NCI-H345 treated with DMSO at 0.1 percent for 48 hours (cell line): ENCODE data around the gene METAP1D.
"Not testable (repeated sequence)": the region's sequence is repeated elsewhere in the genome, so short reads cannot be mapped to it uniquely, and the experiment has no call there.

Experiments used
- DNase-seq: peaks from one replicate; lab custom pipeline; 2025; ENCODE audit not compliant: unreplicated experiment; lab: John Stamatoyannopoulos, UW

The METAP1D gene

GRCh38 chr2:171996021-171996420 lies 3.7 kb upstream of the METAP1D start:
- no peak for DNase-seq

DNA sequence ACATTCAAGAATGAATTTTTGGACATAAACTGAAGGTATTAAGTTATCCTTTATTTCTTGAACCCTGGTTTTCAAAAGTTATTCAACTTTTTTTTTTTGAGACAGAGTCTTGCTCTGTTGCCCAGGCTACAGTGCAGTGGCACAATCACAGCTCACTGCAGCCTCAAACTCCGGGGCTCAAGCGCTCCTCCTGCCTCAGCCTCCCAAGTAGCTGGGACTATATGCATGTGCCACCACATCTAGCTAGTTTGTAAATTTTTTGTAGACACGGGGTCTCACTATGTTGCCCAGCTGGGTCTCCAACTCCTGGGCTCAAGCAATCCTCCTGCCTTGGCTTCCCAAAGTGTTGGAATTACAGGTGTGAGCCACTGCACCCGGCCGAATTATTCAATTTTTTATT lies 2.7 kb upstream of the METAP1D start:
- DNase-seq: not testable (repeated sequence)

DNA sequence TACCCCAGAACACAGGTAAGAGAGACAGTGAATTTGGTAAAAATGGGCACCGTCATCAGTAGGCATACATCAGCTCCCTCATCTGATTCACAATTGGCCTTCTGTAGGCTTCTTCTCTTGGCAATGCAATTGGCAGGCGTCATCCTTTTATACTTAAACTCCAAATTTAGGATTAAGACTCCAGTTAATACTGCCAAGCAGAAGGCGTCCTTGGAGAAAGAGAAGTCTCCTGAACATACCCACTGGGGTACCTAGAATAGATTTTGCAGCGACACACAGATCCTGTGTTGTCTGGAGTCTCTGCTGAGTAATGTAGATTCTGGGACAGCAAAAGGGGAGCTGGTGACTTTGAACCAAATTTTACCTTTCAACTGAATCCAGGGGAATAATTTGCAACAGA lies 592 bp upstream of the METAP1D start:
- DNase-seq: no peak

DNA sequence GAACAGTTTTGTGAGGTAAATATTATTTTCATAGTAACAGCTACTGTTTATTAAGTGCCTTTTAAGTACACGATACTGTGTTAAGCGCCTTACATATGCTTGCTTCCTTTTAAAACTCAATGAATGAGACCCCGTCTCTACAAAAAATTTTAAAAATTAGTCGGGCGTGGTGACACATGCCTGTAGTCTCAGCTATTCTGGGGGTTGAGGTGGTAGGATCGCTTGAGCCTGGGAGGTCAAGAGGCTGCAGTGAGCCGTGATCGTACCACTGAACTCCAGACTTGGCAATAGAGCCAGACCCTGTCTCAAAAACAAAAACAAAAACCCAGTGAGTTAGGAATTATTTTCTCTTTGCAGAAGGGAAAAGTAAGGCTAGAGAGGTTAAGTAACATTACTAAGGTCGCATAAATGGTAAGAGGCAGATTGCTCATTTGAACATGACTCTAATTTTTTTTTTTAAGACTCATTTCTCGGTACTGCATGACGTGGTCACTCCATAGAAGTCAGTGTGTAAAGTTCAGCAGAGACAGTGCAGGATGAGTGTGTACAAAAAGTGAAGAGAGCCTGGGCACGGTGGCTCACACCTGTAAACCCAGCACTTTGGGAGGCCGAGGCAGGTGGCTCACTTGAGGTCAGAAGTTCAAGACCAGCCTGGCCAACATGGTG lies 1.1 kb downstream of the METAP1D start:
- no peak for DNase-seq

- no peak for DNase-seq
Measured at GRCh38 chr2:172007372-172007771, 7.6 kb downstream of the METAP1D start.

GRCh38 chr2:172009823-172010222 lies 10.1 kb downstream of the METAP1D start:
- no peak for DNase-seq

DNA sequence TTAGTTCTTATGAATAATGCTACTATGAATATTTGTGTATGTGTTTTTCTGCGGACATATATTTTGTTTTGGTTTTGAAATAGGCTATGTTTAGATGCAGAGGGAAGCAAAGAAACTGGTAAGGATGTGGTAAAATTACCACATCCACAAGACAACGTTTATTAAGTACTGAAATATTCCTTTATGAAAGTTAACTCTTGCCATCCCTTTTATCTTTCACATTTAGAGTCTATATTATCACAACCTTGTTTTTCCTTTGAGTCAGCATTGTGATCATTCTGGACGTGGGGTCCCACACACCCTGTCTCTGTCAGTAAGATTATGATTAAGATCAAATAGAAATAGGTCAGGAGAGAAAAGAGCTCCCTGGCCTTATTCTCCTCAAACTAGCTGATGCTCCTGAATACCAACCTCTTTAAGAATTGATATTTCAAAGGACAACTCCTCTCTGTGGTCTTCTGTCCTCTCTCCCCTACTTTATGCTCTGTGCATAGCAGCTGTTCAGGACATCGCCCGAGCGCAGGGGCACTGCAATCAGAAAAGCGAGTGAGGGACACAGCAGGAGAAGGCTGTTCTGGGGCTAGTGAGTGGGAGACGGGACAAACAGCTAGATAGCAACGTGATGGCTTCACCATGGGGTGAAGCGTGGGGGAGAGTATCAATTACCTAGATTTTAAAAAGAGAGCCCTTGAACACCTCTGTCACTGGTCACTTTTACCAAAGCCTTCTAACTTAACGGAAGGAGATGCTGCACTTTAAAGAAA lies 12.2 kb downstream of the METAP1D start:
- no peak for DNase-seq

GRCh38 chr2:172012677-172013391 lies 13.1 kb downstream of the METAP1D start:
- no peak for DNase-seq

DNA sequence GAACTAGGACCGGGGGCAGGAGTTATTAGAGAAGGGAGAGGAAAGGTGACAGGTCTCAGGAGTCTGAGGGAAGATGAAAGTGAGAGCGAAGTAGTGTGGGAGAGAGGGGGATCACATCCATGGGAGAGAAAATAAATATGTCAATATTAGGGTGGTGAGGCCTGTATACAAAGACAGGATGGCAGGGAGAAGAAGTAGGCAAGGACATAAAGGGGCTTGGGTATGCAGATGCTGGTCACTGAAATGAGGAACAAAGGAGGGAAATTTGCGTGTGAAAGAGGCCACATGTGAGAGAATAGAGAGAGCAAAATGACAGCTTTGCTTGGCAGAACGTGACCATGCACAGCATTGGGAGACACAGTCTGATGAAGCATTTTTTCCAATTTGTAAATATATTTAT lies 13.6 kb downstream of the METAP1D start:
- DNase-seq: no peak

GRCh38 chr2:172021074-172021931 lies 21.6 kb downstream of the METAP1D start:
- no peak for DNase-seq

- DNase-seq: no peak
Measured at GRCh38 chr2:172021955-172022354, 22.2 kb downstream of the METAP1D start.

DNA sequence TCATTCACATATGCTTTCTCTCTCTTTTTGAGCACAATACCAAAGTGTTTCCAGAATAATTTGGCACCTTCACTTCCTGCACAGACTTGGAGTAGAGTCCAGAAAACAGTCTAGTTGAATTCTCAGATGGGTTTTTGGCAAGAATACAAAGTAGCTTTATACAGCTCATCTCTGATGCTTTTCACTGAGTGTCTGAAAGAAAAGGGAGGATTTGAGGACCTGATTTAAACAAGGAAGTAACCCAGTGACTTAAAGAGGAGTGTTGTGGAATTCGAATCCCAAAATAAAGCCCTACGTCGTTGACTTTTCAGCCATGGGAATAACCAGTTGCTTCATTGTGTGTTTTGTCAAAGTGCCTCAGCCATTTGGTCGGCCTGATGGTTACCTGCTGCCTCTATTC lies 31.8 kb downstream of the METAP1D start:
- no peak for DNase-seq

DNA sequence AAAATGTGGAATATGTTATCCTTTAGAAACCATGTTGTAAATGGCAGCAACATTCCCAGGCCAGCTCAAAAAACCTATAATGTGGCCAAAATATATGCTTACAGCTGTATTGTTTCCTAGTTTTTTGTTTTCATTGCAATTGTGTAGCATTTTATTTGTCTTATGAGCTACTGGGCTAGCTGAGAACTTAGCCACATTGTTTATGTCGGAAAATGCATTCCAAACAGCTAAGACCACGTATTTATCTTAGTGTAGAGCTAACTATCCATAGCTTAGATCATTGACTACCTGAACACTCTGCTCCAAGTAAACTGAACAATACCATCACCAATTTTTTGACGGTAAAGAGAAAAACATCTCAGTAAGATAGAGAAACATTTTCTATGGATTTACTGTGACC lies 38.4 kb downstream of the METAP1D start:
- DNase-seq: no peak

DNA sequence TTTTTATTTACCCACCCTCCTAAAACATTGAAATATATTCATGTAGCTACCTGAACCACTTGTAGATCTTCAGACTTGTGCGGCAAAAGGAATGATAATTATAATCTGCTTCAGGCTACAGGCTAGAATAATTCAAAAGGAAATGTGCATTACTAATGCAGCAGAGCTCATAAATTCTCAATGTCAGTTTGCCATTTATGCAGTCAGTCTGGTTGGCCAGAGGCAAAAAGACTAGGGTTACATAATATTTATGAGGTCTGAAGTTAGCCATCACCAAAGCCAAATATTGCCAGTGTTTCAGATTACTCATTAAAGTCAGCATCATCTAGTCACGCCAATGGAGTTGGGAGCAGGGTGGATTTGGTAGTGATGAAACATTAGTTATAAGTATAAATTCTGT lies 38.9 kb downstream of the METAP1D start:
- DNase-seq: no peak

- no peak for DNase-seq
Measured at GRCh38 chr2:172039011-172039704, 39.4 kb downstream of the METAP1D start.

GRCh38 chr2:172040311-172040710 lies 40.6 kb downstream of the METAP1D start:
- DNase-seq: no peak

- no peak for DNase-seq
Measured at GRCh38 chr2:172046080-172046678, 46.4 kb downstream of the METAP1D start.

DNA sequence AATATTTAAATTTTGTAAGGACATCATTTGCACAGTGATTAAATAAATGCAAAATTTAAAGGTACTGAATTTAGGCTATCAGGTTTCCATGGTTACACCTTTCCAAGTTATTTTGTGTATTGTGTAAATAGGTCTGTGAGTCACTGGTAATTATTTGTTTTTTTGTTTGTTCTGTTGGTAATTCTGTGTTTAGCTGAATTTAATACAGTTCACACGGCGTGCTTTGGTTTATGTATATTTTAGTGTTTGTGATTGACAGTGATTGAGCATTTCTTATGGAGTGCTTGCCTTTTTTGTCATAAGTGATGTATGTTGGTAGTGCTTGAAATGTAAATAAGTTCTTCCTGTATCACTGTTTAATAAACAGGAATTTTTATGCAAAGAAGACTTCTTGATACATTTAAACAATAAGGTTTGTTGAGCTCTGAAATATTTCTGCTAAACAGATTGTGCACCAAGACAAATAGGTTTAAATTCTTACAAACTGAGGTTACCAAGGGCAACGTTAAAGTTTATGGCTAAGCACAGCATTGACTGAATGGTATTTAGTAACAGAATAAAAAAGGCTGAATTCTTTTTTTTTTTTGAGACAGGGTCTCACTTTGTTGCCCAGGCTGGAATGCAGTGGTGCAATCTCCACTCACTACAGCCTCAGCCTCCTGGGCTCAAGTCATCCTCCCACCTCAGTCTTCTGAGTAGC lies 47.3 kb downstream of the METAP1D start:
- no peak for DNase-seq
